Measurements from ENCODE around the gene EDARADD.

The EDARADD gene

GRCh38 chr1:236451796-236452373 is 57.8 kb downstream of the EDARADD start:
- Histone ChIP-seq H3K4me2 (ENCODE audit: low read length) (no peak overlapping the region), H3K9ac (ENCODE audit: low read length) (no peak overlapping the region), H3K79me2 (ENCODE audit: low read length) (no peaks in the 10 kb centered on the region), H3K4me3 (ENCODE audit: low read length) (no peak overlapping the region), H2AFZ (ENCODE audit: low read depth, low read length) (no peak overlapping the region), H3K9me3 (ENCODE audit: insufficient read depth, low read length) (no peaks in the 10 kb centered on the region), H3K27ac (ENCODE audit: low read length) (no peak overlapping the region), H3K36me3 (replicated peaks; ENCODE audit: low read depth, low read length) (no peaks in the 10 kb centered on the region), H3K4me1 (ENCODE audit: low read length) (peaks cover 6% of the 10 kb centered on the region; the same call in 1 of the 2 replicates), H4K20me1 (ENCODE audit: insufficient read depth, low read length) (no peaks in the 10 kb centered on the region), H3K27me3 (ENCODE audit: low read depth, low read length) (peaks cover 34% of the 10 kb centered on the region)
- TF ChIP-seq CTCF (IDR thresholded peaks at IDR 0.05; ENCODE audit: low read depth, low read length) (peak; percentile 56), EZH2phosphoT487 (IDR thresholded peaks at IDR 0.05; ENCODE audit: low read depth) (no peak)

GRCh38 chr1:236455243-236455642 is 61.2 kb downstream of the EDARADD start:
- Histone ChIP-seq H4K20me1 (ENCODE audit: insufficient read depth, low read length) (peaks cover 9% of the 10 kb centered on the region), H3K9ac (ENCODE audit: low read length) (no peak overlapping the region), H3K4me2 (ENCODE audit: low read length) (no peak overlapping the region), H3K27me3 (ENCODE audit: low read depth, low read length) (peaks cover 48% of the 10 kb centered on the region), H3K4me3 (ENCODE audit: low read length) (no peak overlapping the region), H3K27ac (ENCODE audit: low read length) (no peak overlapping the region), H3K4me1 (ENCODE audit: low read length) (peaks cover 20% of the 10 kb centered on the region), H2AFZ (ENCODE audit: low read depth, low read length) (no peak overlapping the region), H3K36me3 (replicated peaks; ENCODE audit: low read depth, low read length) (no peaks in the 10 kb centered on the region), H3K79me2 (ENCODE audit: low read length) (no peaks in the 10 kb centered on the region), H3K9me3 (ENCODE audit: insufficient read depth, low read length) (no peaks in the 10 kb centered on the region)
- TF ChIP-seq CTCF (IDR thresholded peaks at IDR 0.05; ENCODE audit: low read depth, low read length) (no peak), EZH2phosphoT487 (IDR thresholded peaks at IDR 0.05; ENCODE audit: low read depth) (no peak)

- no peak for TF ChIP-seq CTCF (IDR thresholded peaks at IDR 0.05; ENCODE audit: low read depth, low read length)
- TF ChIP-seq EZH2phosphoT487 (IDR thresholded peaks at IDR 0.05; ENCODE audit: low read depth), result no peak
- Histone ChIP-seq H3K27ac (ENCODE audit: low read length) (no peak overlapping the region), H2AFZ (ENCODE audit: low read depth, low read length) (no peak overlapping the region), H4K20me1 (ENCODE audit: insufficient read depth, low read length) (peaks cover 9% of the 10 kb centered on the region), H3K9ac (ENCODE audit: low read length) (no peak overlapping the region), H3K4me2 (ENCODE audit: low read length) (peak overlapping the region; percentile 60), H3K4me1 (ENCODE audit: low read length) (peaks cover 28% of the 10 kb centered on the region), H3K9me3 (ENCODE audit: insufficient read depth, low read length) (no peaks in the 10 kb centered on the region), H3K27me3 (ENCODE audit: low read depth, low read length) (peaks cover 69% of the 10 kb centered on the region), H3K79me2 (ENCODE audit: low read length) (no peaks in the 10 kb centered on the region), H3K36me3 (replicated peaks; ENCODE audit: low read depth, low read length) (no peaks in the 10 kb centered on the region), H3K4me3 (ENCODE audit: low read length) (peak overlapping the region; percentile 27; the same call in 1 of the 2 replicates)
Observed at GRCh38 chr1:236457775-236458174, 63.7 kb downstream of the EDARADD start.

- Histone ChIP-seq H3K4me2 (ENCODE audit: low read length) (no peak overlapping the region), H3K36me3 (replicated peaks; ENCODE audit: low read depth, low read length) (no peaks in the 10 kb centered on the region), H3K9me3 (ENCODE audit: insufficient read depth, low read length) (no peaks in the 10 kb centered on the region), H3K27ac (ENCODE audit: low read length) (no peak overlapping the region), H3K4me3 (ENCODE audit: low read length) (no peak overlapping the region), H2AFZ (ENCODE audit: low read depth, low read length) (no peak overlapping the region), H4K20me1 (ENCODE audit: insufficient read depth, low read length) (peaks cover 9% of the 10 kb centered on the region), H3K9ac (ENCODE audit: low read length) (no peak overlapping the region), H3K27me3 (ENCODE audit: low read depth, low read length) (peaks cover 77% of the 10 kb centered on the region), H3K79me2 (ENCODE audit: low read length) (no peaks in the 10 kb centered on the region), H3K4me1 (ENCODE audit: low read length) (peaks cover 28% of the 10 kb centered on the region)
- TF ChIP-seq EZH2phosphoT487 (IDR thresholded peaks at IDR 0.05; ENCODE audit: low read depth), result no peak
- no peak for TF ChIP-seq CTCF (IDR thresholded peaks at IDR 0.05; ENCODE audit: low read depth, low read length)
Observed at GRCh38 chr1:236458996-236459395, 64.9 kb downstream of the EDARADD start.

Data from OCI-LY3 (cell line).